IMR-90 (cell line): Measurements from ENCODE around the gene CNGB1. TPM values are rescaled to one million over a fixed set of nuclear protein-coding genes. Genes with fewer than 3 reads are reported as not detected.

Source experiments
- ATAC-seq: fragments of 200-7000 bp; cut with Tn5 transposase; 2 replicates; pipeline ENCODE4 v1.9.1; 2020; ENCODE audit warnings: low read depth, mild to moderate bottlenecking, moderate library complexity
- BruUV-seq: library from RNA; stranded (reverse); fragments of 400-500 nt; replicated peaks from 2 replicates; lab custom pipeline; 2021; lab: Mats Ljungman, UMichigan
- CTCF ChIA-PET: fragments of 300-600 bp; formaldehyde crosslinking; extraction: SDS; loops from one replicate; lab custom pipeline; 2021; ENCODE audit warnings: antibody characterized with exemption; lab: Yijun Ruan, JAX
- POLR2A ChIA-PET: fragments of 300-600 bp; sonication (Branson Sonifier 250); formaldehyde crosslinking; loops from one replicate; lab custom pipeline; 2022; ENCODE audit warnings: antibody characterized with exemption; ENCODE audit not compliant: unreplicated experiment; lab: Charles Lee
- DNase-seq: peaks from one replicate; pipeline ENCODE4 v3.0.0; 2013
- H2AFZ ChIP-seq: replicated peaks from 2 replicates; pipeline ENCODE3; 2013; ENCODE audit warnings: low read length, mild to moderate bottlenecking; ENCODE audit not compliant: poor library complexity
- H2AK5ac ChIP-seq: 2 replicates; pipeline ENCODE4 v1.6.1; 2013; ENCODE audit warnings: low read depth, low read length, inconsistent platforms
- H2AK9ac ChIP-seq: replicated peaks from 2 replicates; pipeline ENCODE3; 2013; ENCODE audit warnings: mild to moderate bottlenecking, low read depth, low read length, moderate library complexity; ENCODE audit not compliant: poor library complexity
- H2BK120ac ChIP-seq: 2 replicates; pipeline ENCODE4 v1.6.1; 2013; ENCODE audit warnings: low read depth, low read length, inconsistent platforms
- H2BK15ac ChIP-seq: 3 replicates; pipeline ENCODE4 v1.6.1; 2013; ENCODE audit warnings: low read depth, low read length, inconsistent platforms
- H2BK20ac ChIP-seq: 2 replicates; pipeline ENCODE4 v1.6.1; 2013; ENCODE audit warnings: low read depth, mild to moderate bottlenecking, inconsistent platforms, low read length, moderate library complexity
- H2BK5ac ChIP-seq: 2 replicates; pipeline ENCODE4 v1.6.1; 2013; ENCODE audit warnings: mild to moderate bottlenecking, low read depth, low read length, inconsistent platforms; ENCODE audit not compliant: poor library complexity, severe bottlenecking
- H3K14ac ChIP-seq: replicated peaks from 2 replicates; pipeline ENCODE4 v1.6.1; 2013; ENCODE audit warnings: low read depth, low read length, inconsistent platforms
- H3K18ac ChIP-seq: 2 replicates; pipeline ENCODE4 v1.6.1; 2013; ENCODE audit warnings: low read depth, low read length, control low read depth
- H3K23ac ChIP-seq: 2 replicates; pipeline ENCODE4 v1.6.1; 2013; ENCODE audit warnings: low read depth, low read length, inconsistent platforms
- H3K27ac ChIP-seq: 2 replicates; pipeline ENCODE4 v1.5.1; 2013; ENCODE audit warnings: mild to moderate bottlenecking, control low read depth, low read length; ENCODE audit not compliant: insufficient read depth
- H3K27me3 ChIP-seq: 2 replicates; pipeline ENCODE4 v1.6.1; 2013; ENCODE audit warnings: low read length; ENCODE audit not compliant: control insufficient read depth, insufficient read depth
- H3K36me3 ChIP-seq: 2 replicates; pipeline ENCODE4 v1.6.1; 2013; ENCODE audit warnings: low read length, mixed read lengths; ENCODE audit not compliant: control insufficient read depth, insufficient read depth
- H3K4ac ChIP-seq: 2 replicates; pipeline ENCODE4 v1.6.1; 2013; ENCODE audit warnings: low read depth, low read length, inconsistent platforms
- H3K4me1 ChIP-seq: 2 replicates; pipeline ENCODE4 v1.6.1; 2013; ENCODE audit warnings: low read length, mixed read lengths; ENCODE audit not compliant: control insufficient read depth, insufficient read depth
- H3K4me2 ChIP-seq: 2 replicates; pipeline ENCODE4 v1.6.1; 2013; ENCODE audit warnings: low read depth, mild to moderate bottlenecking, control low read depth, low read length, moderate library complexity
- H3K4me3 ChIP-seq: 2 replicates; pipeline ENCODE4 v1.5.1; 2013; ENCODE audit warnings: low read depth, mild to moderate bottlenecking, control low read depth, low read length, moderate library complexity; ENCODE audit not compliant: insufficient read depth
- H3K56ac ChIP-seq: 2 replicates; pipeline ENCODE4 v1.6.1; 2013; ENCODE audit warnings: low read length, inconsistent platforms; ENCODE audit not compliant: insufficient read depth; ENCODE audit errors: extremely low read depth
- H3K79me1 ChIP-seq, 2 experiments: 2 replicates each; pipeline ENCODE4 v1.6.1; 2013; ENCODE audit warnings: low read length in 2 of 2, inconsistent platforms in 1 of 2, low read depth in 1 of 2
- H3K9ac ChIP-seq: 2 replicates; pipeline ENCODE4 v1.6.1; 2013; ENCODE audit warnings: low read depth, low read length, control low read depth
- H3K9me1 ChIP-seq: 2 replicates; pipeline ENCODE4 v1.6.1; 2013; ENCODE audit warnings: low read length, inconsistent platforms; ENCODE audit not compliant: insufficient read depth
- H3K9me3 ChIP-seq: 2 replicates; pipeline ENCODE4 v1.6.1; 2013; ENCODE audit warnings: low read length; ENCODE audit not compliant: control insufficient read depth, insufficient read depth
- H4K20me1 ChIP-seq: 2 replicates; pipeline ENCODE4 v1.6.1; 2013; ENCODE audit warnings: low read length, inconsistent platforms; ENCODE audit not compliant: insufficient read depth
- H4K5ac ChIP-seq: 2 replicates; pipeline ENCODE4 v1.6.1; 2013; ENCODE audit warnings: mild to moderate bottlenecking, low read depth, low read length, control low read depth
- H4K8ac ChIP-seq, 2 experiments: 2 replicates each; pipeline ENCODE4 v1.6.1; 2013; ENCODE audit warnings: low read depth in 2 of 2, low read length in 2 of 2, control low read depth in 1 of 2, inconsistent platforms in 1 of 2
- H4K91ac ChIP-seq: 2 replicates; pipeline ENCODE4 v1.6.1; 2013; ENCODE audit warnings: low read depth, low read length, inconsistent platforms; ENCODE audit not compliant: insufficient read depth
- BHLHE40 ChIP-seq: fragments of 150-350 bp; IDR thresholded peaks from 2 replicates; pipeline ENCODE4 v1.6.1; 2016; ENCODE audit warnings: mild to moderate bottlenecking, low read depth, low read length
- CEBPB ChIP-seq: IDR thresholded peaks from 2 replicates; pipeline ENCODE4 v1.6.1; 2012; ENCODE audit warnings: low read depth, low read length, improper control_type of control experiment
- CHD1 ChIP-seq: IDR thresholded peaks from 2 replicates; pipeline ENCODE4 v1.6.1; 2012; ENCODE audit warnings: low read depth, low read length, improper control_type of control experiment
- CTCF ChIP-seq: conservative IDR thresholded peaks from 2 replicates; pipeline ENCODE4 v1.5.1; 2012; ENCODE audit warnings: mild to moderate bottlenecking, low read depth, low read length, improper control_type of control experiment
- FOS ChIP-seq: fragments of 150-350 bp; IDR thresholded peaks from 2 replicates; pipeline ENCODE4 v1.6.1; 2016; ENCODE audit warnings: low read depth, low read length
- MAFK ChIP-seq: IDR thresholded peaks from 2 replicates; pipeline ENCODE4 v1.6.1; 2012; ENCODE audit warnings: low read depth, low read length, improper control_type of control experiment
- MAZ ChIP-seq: IDR thresholded peaks from 2 replicates; pipeline ENCODE4 v1.6.1; 2012; ENCODE audit warnings: low read depth, mild to moderate bottlenecking, low read length, improper control_type of control experiment, moderate library complexity, borderline replicate concordance
- MXI1 ChIP-seq: IDR thresholded peaks from 2 replicates; pipeline ENCODE4 v1.6.1; 2012; ENCODE audit warnings: low read depth, mild to moderate bottlenecking, low read length, moderate library complexity, borderline replicate concordance
- NFE2L2 ChIP-seq: fragments of 150-350 bp; IDR thresholded peaks from 2 replicates; pipeline ENCODE4 v1.6.1; 2016; ENCODE audit warnings: low read depth, mild to moderate bottlenecking, low read length
- POLR2A ChIP-seq: IDR thresholded peaks from 2 replicates; pipeline ENCODE4 v1.6.1; 2012; ENCODE audit warnings: mild to moderate bottlenecking, low read depth, low read length
- RAD21 ChIP-seq: IDR thresholded peaks from 2 replicates; pipeline ENCODE4 v1.6.1; 2012; ENCODE audit warnings: low read length, improper control_type of control experiment
- RCOR1 ChIP-seq: IDR thresholded peaks from 2 replicates; pipeline ENCODE4 v1.6.1; 2012; ENCODE audit warnings: mild to moderate bottlenecking, low read length, improper control_type of control experiment; ENCODE audit not compliant: insufficient replicate concordance
- SMC3 ChIP-seq: fragments of 150-350 bp; IDR thresholded peaks from 2 replicates; pipeline ENCODE4 v1.6.1; 2016; ENCODE audit warnings: low read depth, mild to moderate bottlenecking, antibody characterized with exemption, low read length, moderate library complexity
- USF2 ChIP-seq: fragments of 150-350 bp; IDR thresholded peaks from 2 replicates; pipeline ENCODE4 v1.6.1; 2017; ENCODE audit warnings: mild to moderate bottlenecking, antibody characterized with exemption, low read length, low read depth
- WGBS, 2 experiments: methylation state at CpG; one replicate each; pipeline versions ENCODE4 v1.1.5 to v1.1.7; 2013; ENCODE audit warnings: missing lambda C conversion rate in 2 of 2; ENCODE audit not compliant: insufficient read length in 1 of 2; ENCODE audit errors: extremely low coverage in 2 of 2; 5-methylcytosine and 5-hydroxymethylcytosine counted together
- dilution Hi-C: fragments of 300-500 bp; cut with HindIII; formaldehyde crosslinking; loops from one replicate; pipeline ENCODE4 v1.14.3; 2018; ENCODE audit warnings: low sequenced_read_pairs; ENCODE audit not compliant: unreplicated experiment
- in situ Hi-C: fragments of 300-500 bp; cut with MboI; formaldehyde crosslinking; loops from 3 replicates; pipeline ENCODE4 v1.14.3; 2019; ENCODE audit warnings: low sequenced_read_pairs, inconsistent platforms, mixed read lengths
- intact Hi-C: fragments of 100-400 bp; cut with micrococcal nuclease; formaldehyde crosslinking; loops from 2 replicates; pipeline ENCODE4 v1.10.0; 2022
- polyA plus RNA-seq, 3 experiments: library from polyadenylated mRNA; depleted of rRNA; stranded (reverse); fragments of >200 nt; gene quantifications; 2 replicates each; pipeline ENCODE4 v1.2.3, GENCODE V29; 2012; ENCODE audit warnings: low replicate concordance in 1 of 3
- total RNA-seq: library from RNA; depleted of rRNA; stranded (reverse); fragments of >200 nt; gene quantifications from 2 replicates; pipeline ENCODE4 v1.2.3, GENCODE V29; 2012
- TF ChIP-seq, protein P1 (sequence below): fragments of 150-350 bp; IDR thresholded peaks from 2 replicates; pipeline ENCODE4 v1.6.1; 2016; ENCODE audit warnings: low read depth, mild to moderate bottlenecking, low read length, moderate library complexity, borderline replicate concordance

Gene CNGB1
- total and polyA plus RNA-seq, 2 of the 4 experiments (the other 2 are of a cell fraction), result not detected

DNA sequence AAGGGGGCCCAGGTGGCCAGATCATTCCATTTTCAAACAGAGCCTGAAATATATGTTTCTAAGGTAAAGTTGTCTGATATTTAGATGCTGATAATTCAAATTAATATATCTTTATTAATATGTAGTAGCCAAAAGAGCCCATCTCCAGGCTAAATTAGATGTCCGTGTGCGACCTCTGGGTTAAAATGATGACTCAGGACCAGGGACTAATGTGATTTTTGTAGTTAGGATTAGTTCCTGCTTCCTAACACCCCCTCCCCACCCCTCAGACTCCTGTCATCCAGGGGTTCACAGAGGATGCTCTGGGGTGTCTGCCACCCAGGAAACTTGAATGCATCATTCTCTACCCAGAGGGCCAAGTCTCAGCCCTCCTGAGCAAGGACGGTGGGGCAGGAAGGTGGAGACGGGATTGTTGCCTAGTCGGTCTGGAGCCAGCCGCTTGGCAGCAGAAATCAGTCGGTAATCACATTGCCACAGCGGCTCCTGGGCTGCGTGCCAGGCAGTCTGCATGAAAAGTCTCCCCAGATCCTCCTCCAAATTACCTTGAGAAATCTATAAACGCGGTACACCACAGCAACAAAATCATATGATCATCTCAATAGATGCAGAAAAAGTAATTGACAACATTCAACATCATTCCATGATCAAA is 29.8 kb downstream of the CNGB1 start:
- H3K56ac ChIP-seq, result no peak overlapping the region
- H4K20me1 ChIP-seq, result no peaks in the 10 kb centered on the region
- H3K9me3 ChIP-seq, result no peaks in the 10 kb centered on the region
- no peak overlapping the region for H3K27ac ChIP-seq
- no peak overlapping the region for H2AK5ac ChIP-seq
- no peak overlapping the region for H2BK120ac ChIP-seq
- H4K91ac ChIP-seq, result no peak overlapping the region
- TF ChIP-seq MAZ (no peak), SMC3 (no peak), RCOR1 (no peak), NFE2L2 (no peak), POLR2A (no peak), CEBPB (no peak), RAD21 (no peak), MXI1 (no peak), BHLHE40 (no peak), FOS (no peak), USF2 (no peak), CHD1 (no peak), MAFK (no peak), CTCF (no peak)
- TF ChIP-seq, protein P1, sequence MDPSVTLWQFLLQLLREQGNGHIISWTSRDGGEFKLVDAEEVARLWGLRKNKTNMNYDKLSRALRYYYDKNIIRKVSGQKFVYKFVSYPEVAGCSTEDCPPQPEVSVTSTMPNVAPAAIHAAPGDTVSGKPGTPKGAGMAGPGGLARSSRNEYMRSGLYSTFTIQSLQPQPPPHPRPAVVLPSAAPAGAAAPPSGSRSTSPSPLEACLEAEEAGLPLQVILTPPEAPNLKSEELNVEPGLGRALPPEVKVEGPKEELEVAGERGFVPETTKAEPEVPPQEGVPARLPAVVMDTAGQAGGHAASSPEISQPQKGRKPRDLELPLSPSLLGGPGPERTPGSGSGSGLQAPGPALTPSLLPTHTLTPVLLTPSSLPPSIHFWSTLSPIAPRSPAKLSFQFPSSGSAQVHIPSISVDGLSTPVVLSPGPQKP, result no peak
- no peak overlapping the region for H2BK20ac ChIP-seq
- no peak overlapping the region for H3K4ac ChIP-seq
- H3K9ac ChIP-seq, result no peak overlapping the region
- no peak overlapping the region for H3K23ac ChIP-seq
- H3K4me1 ChIP-seq, result no peaks in the 10 kb centered on the region
- H3K14ac ChIP-seq, result no peak overlapping the region
- dilution Hi-C loops (no loop called here), intact Hi-C loops (no loop called here), in situ Hi-C loops (no loop called here)
- BruUV-seq, result no TSS peak
- H3K18ac ChIP-seq, result no peak overlapping the region
- H2AFZ ChIP-seq, result no peak overlapping the region
- H2BK15ac ChIP-seq, result no peak overlapping the region
- peaks cover 27% of the 10 kb centered on the region for H3K27me3 ChIP-seq
- DNase-seq (no peak), ATAC-seq (no peak)
- no peaks in the 10 kb centered on the region for H3K9me1 ChIP-seq
- ChIA-PET CTCF (no interaction called here), POLR2A (no interaction called here)
- no peaks in the 10 kb centered on the region for H3K79me1 ChIP-seq
- no peak overlapping the region for H4K5ac ChIP-seq
- no CpG with 5 or more reads among the region's 11 CpGs for WGBS, 2 experiments
- H4K8ac ChIP-seq, result no peak overlapping the region
- no peak overlapping the region for H2BK5ac ChIP-seq
- H3K36me3 ChIP-seq, result no peaks in the 10 kb centered on the region
- no peak overlapping the region for H3K4me2 ChIP-seq
- no peak overlapping the region for H3K4me3 ChIP-seq
- no peak overlapping the region for H2AK9ac ChIP-seq
